Cardiac atrium fibroblast (primary cell): ENCODE data around the gene TUT4. TPM values are rescaled to one million over a fixed set of nuclear protein-coding genes. Genes with fewer than 3 reads are reported as not detected.

Experiments used
- total RNA-seq: library from RNA; depleted of rRNA; stranded (reverse); fragments of >200 nt; gene quantifications from 2 replicates; pipeline ENCODE4 v1.2.3, GENCODE V29; 2015

The TUT4 gene
- 13.7 and 14.4 TPM in 2 replicates for total RNA-seq

DNA sequence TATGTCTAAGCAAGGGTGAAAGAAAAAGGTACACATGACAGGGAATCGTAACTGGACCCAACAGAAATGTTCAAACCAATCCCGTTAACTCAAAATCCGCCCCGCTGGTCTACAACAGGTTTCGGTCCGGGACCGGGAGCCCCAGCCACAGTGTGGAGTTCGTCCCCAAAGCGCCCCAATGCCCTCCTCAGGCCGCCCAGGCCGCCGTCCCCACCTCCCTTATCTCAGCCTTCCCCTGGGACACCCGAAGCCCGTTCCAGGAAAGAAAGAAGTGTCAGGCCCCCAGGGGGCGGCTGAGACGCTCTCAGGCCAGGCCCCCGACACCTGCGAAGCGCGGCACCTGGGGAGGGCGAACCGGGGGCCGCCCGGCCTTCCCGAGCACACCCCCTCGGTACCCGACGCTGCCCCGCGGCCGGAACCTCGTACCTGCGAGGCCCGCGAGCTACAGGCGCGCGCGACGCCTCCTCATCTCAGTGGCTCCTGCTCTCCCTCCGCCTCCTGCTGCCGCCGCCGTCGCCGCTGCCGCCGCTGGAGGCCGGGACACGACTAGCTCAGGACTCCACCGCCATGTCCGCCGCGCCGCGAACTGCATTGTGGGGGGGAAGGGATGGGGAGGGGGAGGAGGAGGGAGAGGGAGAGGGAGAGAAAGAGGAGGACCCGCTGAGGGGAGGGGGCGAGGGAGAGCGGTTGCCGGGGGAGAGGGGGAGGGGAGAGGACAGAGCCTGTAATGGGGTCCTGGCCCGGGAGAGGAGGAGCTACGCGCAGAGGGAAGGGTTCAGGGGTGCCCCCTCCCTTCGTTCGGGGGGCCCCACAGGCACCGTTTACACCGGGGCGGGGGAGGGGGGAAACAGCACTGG, at the start of gene TUT4:
Gene TUT4, minus strand, starts transcription at position 588 of the 857 bp plus-strand sequence. CDS start 26,812 bp downstream, outside the sequence.

GRCh38 chr1:52601991-52602855, 49.3 kb upstream of the TUT4 start, which contains the start of gene GPX7:
Gene GPX7 (plus strand): TSS chr1:52602371. CDS start chr1:52602410, 39 bp downstream.

GRCh38 chr1:52404116-52404974, 148.5 kb downstream of the TUT4 start, which contains the start of the genes ORC1 and PRPF38A:
Gene ORC1 (minus strand): TSS chr1:52404423. CDS start chr1:52402223, 2,200 bp downstream.
Gene PRPF38A (plus strand): TSS chr1:52404602. CDS start chr1:52404750, 148 bp downstream.

Other genes with a start within 250 kb of the TUT4 start
- gene CC2D1B, start 186.9 kb downstream of the TUT4 start, total RNA-seq = 19.7 and 24.5 TPM in 2 replicates
- gene ORC1, start 148.7 kb downstream of the TUT4 start, total RNA-seq = 1.6 and 2.0 TPM in 2 replicates
- gene PRPF38A, start 148.5 kb downstream of the TUT4 start, total RNA-seq = 9.7 and 12.6 TPM in 2 replicates
- gene GPX7, start 49.3 kb upstream of the TUT4 start, total RNA-seq = 15.9 and 22.0 TPM in 2 replicates
- gene SHISAL2A, start 80.1 kb upstream of the TUT4 start, total RNA-seq = not detected in 2 replicates
- 10.7 and 13.9 TPM in 2 replicates for gene COA7, start 145.3 kb upstream of the TUT4 start, total RNA-seq
- 26.4 and 34.2 TPM in 2 replicates for gene ZYG11B, start 173.4 kb upstream of the TUT4 start, total RNA-seq